Bronchial epithelial cell (primary cell): ENCODE data around the gene ACIN1. TPM values are rescaled to one million over a fixed set of nuclear protein-coding genes. Genes with fewer than 3 reads are reported as not detected.
"Not testable (repeated sequence)": the region's sequence is repeated elsewhere in the genome, so short reads cannot be mapped to it uniquely, and the experiment has no call there.

Source experiments
- DNase-seq: peaks from one replicate; pipeline ENCODE4 v3.0.0-alpha.2; 2010; ENCODE audit warnings: low read depth
- FAIRE-seq: peaks from 2 replicates; lab custom pipeline; 2011; peaks lifted over from hg19 to GRCh38; lab: Jason Lieb, UNC
- H3K27me3 ChIP-seq: 2 replicates; pipeline ENCODE4 v1.5.1; 2011; ENCODE audit warnings: low read length; ENCODE audit not compliant: control insufficient read depth, insufficient read depth
- H3K36me3 ChIP-seq: 2 replicates; pipeline ENCODE4 v1.5.1; 2011; ENCODE audit warnings: low read length; ENCODE audit not compliant: control insufficient read depth, insufficient read depth
- H3K4me3 ChIP-seq: 2 replicates; pipeline ENCODE4 v1.5.1; 2011; ENCODE audit warnings: mild to moderate bottlenecking, low read depth, low read length, control low read depth
- total RNA-seq: library from RNA; depleted of rRNA; stranded (reverse); fragments of >200 nt; gene quantifications from 2 replicates; pipeline ENCODE4 v1.2.1, GENCODE V29; 2014
- TF ChIP-seq, protein P1 (sequence below): IDR thresholded peaks from 2 replicates; pipeline ENCODE4 v1.5.1; 2011; ENCODE audit warnings: mild to moderate bottlenecking, moderate library complexity, low read length, control low read depth, inconsistent platforms; ENCODE audit not compliant: insufficient read depth, severe bottlenecking

ACIN1 gene
- total RNA-seq, 1 donor from 2014 or later: 45.5 TPM

DNA sequence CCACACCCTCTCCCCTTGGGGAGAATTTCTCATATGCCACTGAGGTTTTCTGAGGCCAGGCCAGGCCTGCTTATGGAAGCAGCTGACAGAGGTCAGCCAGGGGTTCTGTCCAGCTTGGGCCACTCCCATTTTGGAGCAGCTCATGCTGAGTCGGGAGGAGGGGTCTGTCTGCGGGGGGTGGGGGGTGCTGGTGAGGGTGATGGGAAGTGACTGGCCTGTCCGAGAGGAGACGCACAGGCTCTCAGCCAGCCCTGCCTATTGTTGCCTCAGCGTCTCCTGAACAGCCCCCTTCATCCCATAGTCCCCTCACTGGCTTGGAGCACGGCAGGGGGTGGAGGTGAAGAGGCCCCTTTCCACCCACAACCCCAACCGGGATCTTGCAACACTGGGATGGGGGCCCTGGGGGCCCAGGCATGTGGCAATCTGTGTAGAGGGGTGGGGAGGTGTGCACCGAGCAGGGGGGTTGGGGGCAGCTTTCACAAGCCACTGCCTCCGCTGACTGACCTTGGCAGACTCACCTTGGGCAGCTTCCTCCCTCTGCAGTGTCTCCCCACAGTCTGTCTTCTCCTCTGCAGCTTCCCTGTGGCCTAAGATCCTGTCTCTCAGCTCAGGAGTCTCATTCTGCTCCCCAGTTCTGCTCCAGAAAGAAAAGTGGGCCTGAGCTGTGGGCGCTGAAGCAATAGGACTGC is 18.6 kb upstream of the ACIN1 start:
- H3K27me3 ChIP-seq: peaks cover 2% of the 10 kb centered on the region
- no peak for DNase-seq

GRCh38 chr14:23112359-23113178 is 17.6 kb upstream of the ACIN1 start:
- no peak for FAIRE-seq

More for the DNA sequence above, 18.6 kb upstream of the ACIN1 start:
- no peaks in the 10 kb centered on the region for H3K36me3 ChIP-seq
- no peak overlapping the region for H3K4me3 ChIP-seq
- TF ChIP-seq, protein P1, sequence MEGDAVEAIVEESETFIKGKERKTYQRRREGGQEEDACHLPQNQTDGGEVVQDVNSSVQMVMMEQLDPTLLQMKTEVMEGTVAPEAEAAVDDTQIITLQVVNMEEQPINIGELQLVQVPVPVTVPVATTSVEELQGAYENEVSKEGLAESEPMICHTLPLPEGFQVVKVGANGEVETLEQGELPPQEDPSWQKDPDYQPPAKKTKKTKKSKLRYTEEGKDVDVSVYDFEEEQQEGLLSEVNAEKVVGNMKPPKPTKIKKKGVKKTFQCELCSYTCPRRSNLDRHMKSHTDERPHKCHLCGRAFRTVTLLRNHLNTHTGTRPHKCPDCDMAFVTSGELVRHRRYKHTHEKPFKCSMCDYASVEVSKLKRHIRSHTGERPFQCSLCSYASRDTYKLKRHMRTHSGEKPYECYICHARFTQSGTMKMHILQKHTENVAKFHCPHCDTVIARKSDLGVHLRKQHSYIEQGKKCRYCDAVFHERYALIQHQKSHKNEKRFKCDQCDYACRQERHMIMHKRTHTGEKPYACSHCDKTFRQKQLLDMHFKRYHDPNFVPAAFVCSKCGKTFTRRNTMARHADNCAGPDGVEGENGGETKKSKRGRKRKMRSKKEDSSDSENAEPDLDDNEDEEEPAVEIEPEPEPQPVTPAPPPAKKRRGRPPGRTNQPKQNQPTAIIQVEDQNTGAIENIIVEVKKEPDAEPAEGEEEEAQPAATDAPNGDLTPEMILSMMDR: no peak
- no peak for FAIRE-seq

GRCh38 chr14:23110579-23111365 is 15.8 kb upstream of the ACIN1 start:
- H3K36me3 ChIP-seq: no peaks in the 10 kb centered on the region
- FAIRE-seq: no peak
- peaks cover 2% of the 10 kb centered on the region for H3K27me3 ChIP-seq
- no peak for DNase-seq
- TF ChIP-seq, protein P1: no peak
- H3K4me3 ChIP-seq: no peak overlapping the region

More at GRCh38 chr14:23112359-23113178, 17.6 kb upstream of the ACIN1 start:
- no peak for DNase-seq
- Histone ChIP-seq H3K27me3 (peaks cover 2% of the 10 kb centered on the region), H3K36me3 (no peaks in the 10 kb centered on the region), H3K4me3 (no peak overlapping the region)
- TF ChIP-seq, protein P1: no peak

DNA sequence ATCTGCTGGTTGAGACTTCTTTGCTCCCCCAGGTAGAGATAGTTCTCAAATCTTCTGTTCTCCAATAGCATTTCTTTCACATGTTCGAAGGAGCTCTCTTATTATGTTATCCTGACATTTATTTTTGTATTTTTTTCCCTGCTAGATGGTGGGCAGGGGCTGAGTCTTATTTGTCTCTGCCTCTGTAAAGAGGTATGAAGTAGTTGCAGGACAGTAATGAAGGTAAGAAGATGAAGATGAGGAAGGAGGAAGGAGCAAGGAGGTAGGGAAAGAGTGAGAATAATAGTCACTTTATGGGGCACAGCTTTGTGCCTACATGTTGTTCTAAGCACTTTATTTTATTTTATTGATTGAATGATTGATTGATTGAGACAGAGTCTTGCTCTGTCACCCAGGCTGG is 14.8 kb upstream of the ACIN1 start:
- Histone ChIP-seq H3K4me3 (no peak overlapping the region), H3K36me3 (no peaks in the 10 kb centered on the region), H3K27me3 (peaks cover 2% of the 10 kb centered on the region)
- FAIRE-seq (no peak), DNase-seq (no peak)
- TF ChIP-seq, protein P1: no peak

GRCh38 chr14:23108169-23108568 is 13.2 kb upstream of the ACIN1 start:
- FAIRE-seq, H3K4me3 ChIP-seq, DNase-seq, H3K27me3 ChIP-seq, H3K36me3 ChIP-seq: not testable (repeated sequence)

DNA sequence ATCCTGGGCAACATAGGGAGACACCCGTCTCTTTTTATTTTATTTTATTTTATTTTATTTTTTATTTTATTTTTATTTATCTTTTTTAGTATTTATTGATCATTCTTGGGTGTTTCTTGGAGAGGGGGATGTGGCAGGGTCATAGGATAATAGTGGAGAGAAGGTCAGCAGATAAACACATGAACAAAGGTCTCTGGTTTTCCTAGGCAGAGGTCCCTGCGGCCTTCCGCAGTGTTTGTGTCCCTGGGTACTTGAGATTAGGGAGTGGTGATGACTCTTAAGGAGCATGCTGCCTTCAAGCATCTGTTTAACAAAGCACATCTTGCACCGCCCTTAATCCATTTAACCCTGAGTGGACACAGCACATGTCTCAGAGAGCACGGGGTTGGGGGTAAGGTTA is 12.7 kb upstream of the ACIN1 start:
- DNase-seq, H3K27me3 ChIP-seq, H3K36me3 ChIP-seq, FAIRE-seq, H3K4me3 ChIP-seq: not testable (repeated sequence)
